HepG2 (cell line): ENCODE measurements around the gene C20orf96. TPM values are rescaled to one million over a fixed set of nuclear protein-coding genes. Genes with fewer than 3 reads are reported as not detected.
A peak's percentile ranks its signal among the peaks of the same experiment; 100 is the strongest.

Experiments used
- BHLHE40 ChIP-seq: IDR thresholded peaks from 2 replicates; pipeline ENCODE4 v1.6.1; 2011; ENCODE audit warnings: low read length, improper control_type of control experiment
- CENPX ChIP-seq: sonication (generic); formaldehyde crosslinking; IDR thresholded peaks from 2 replicates; pipeline ENCODE4 v1.9.0; 2021; ENCODE audit warnings: mild to moderate bottlenecking, missing genetic modification reagents, moderate library complexity
- EEA1 ChIP-seq: sonication (generic); formaldehyde crosslinking; IDR thresholded peaks from 2 replicates; pipeline ENCODE4 v1.5.1; 2020; ENCODE audit warnings: mild to moderate bottlenecking, missing genetic modification reagents, borderline replicate concordance
- MED13 ChIP-seq: sonication (generic); formaldehyde crosslinking; IDR thresholded peaks from 2 replicates; pipeline ENCODE4 v1.5.0; 2020; ENCODE audit warnings: missing genetic modification reagents
- SSRP1 ChIP-seq: IDR thresholded peaks from 2 replicates; pipeline ENCODE4 v1.6.1; 2016; ENCODE audit warnings: control low read depth
- ZNF33B ChIP-seq: sonication (generic); formaldehyde crosslinking; IDR thresholded peaks from 2 replicates; pipeline ENCODE4 v1.5.1; 2020; ENCODE audit warnings: mild to moderate bottlenecking, missing genetic modification reagents
- ZNF468 ChIP-seq: sonication (generic); formaldehyde crosslinking; IDR thresholded peaks from 2 replicates; pipeline ENCODE4 v1.8.0; 2022; ENCODE audit warnings: mild to moderate bottlenecking, moderate library complexity, missing genetic modification reagents
- ZNF547 ChIP-seq: sonication (generic); formaldehyde crosslinking; IDR thresholded peaks from 2 replicates; pipeline ENCODE4 v1.5.1; 2020; ENCODE audit warnings: mild to moderate bottlenecking, missing genetic modification reagents
- ZNF550 ChIP-seq: sonication (generic); formaldehyde crosslinking; IDR thresholded peaks from 2 replicates; pipeline ENCODE4 v1.4.0; 2020; ENCODE audit warnings: mild to moderate bottlenecking, missing genetic modification reagents, borderline replicate concordance
- ZNF788 ChIP-seq: sonication (generic); formaldehyde crosslinking; IDR thresholded peaks from 2 replicates; pipeline ENCODE4 v1.5.0; 2020; ENCODE audit warnings: mild to moderate bottlenecking, missing genetic modification reagents, borderline replicate concordance
- ZNF839 ChIP-seq: sonication (generic); formaldehyde crosslinking; IDR thresholded peaks from 2 replicates; pipeline ENCODE4 v1.4.0; 2020; ENCODE audit warnings: missing genetic modification reagents, mild to moderate bottlenecking, borderline replicate concordance
- polyA plus RNA-seq, 8 experiments: library from polyadenylated mRNA; depleted of rRNA in 3 of 8; stranded (reverse) in 7 of 8; unstranded in 1 of 8; fragments of >200 nt; fragmentation: Illumina TruSeq in 4 of 8; extraction: Trizol in 4 of 8; gene quantifications; 2 replicates each; pipeline versions ENCODE4 v1.2.1 to v1.2.3, GENCODE V29; 2011 to 2016; ENCODE audit warnings: low read depth in 4 of 8, missing spikeins in 1 of 8, mixed read lengths in 1 of 8; ENCODE audit not compliant: insufficient read depth in 1 of 8
- total RNA-seq, 5 experiments: library from RNA; depleted of rRNA; stranded (reverse); fragments of >200 nt; fragmentation: Illumina TruSeq; extraction: Trizol; gene quantifications; 2 replicates each; pipeline ENCODE4 v1.2.3, GENCODE V29; 2016; ENCODE audit warnings: low read depth in 1 of 5
- TF ChIP-seq, protein P1 (sequence below): sonication (generic); formaldehyde crosslinking; IDR thresholded peaks from 2 replicates; pipeline ENCODE4 v1.4.0; 2020; ENCODE audit warnings: low read depth, mild to moderate bottlenecking, missing genetic modification reagents
- TF ChIP-seq, protein P2 (sequence below): sonication (generic); formaldehyde crosslinking; IDR thresholded peaks from 2 replicates; pipeline ENCODE4 v1.5.0; 2020; ENCODE audit warnings: mild to moderate bottlenecking, missing genetic modification reagents
- TF ChIP-seq, protein P3 (sequence below): sonication (generic); formaldehyde crosslinking; IDR thresholded peaks from 2 replicates; pipeline ENCODE4 v1.4.0; 2020; ENCODE audit warnings: missing genetic modification reagents
- TF ChIP-seq, protein P4 (sequence below): sonication (generic); formaldehyde crosslinking; IDR thresholded peaks from 2 replicates; pipeline ENCODE4 v1.5.0; 2020; ENCODE audit warnings: mild to moderate bottlenecking, missing genetic modification reagents
- TF ChIP-seq, protein P5 (sequence below): sonication (generic); formaldehyde crosslinking; IDR thresholded peaks from 2 replicates; pipeline ENCODE4 v1.8.1; 2023; ENCODE audit warnings: missing genetic modification reagents, inconsistent platforms, borderline replicate concordance

C20orf96 gene
- total and polyA plus RNA-seq, 2 of the 13 experiments (the other 11 are each of a cell fraction or from before 2014, with no cell fraction given): 3.8 to 20.6 TPM

DNA sequence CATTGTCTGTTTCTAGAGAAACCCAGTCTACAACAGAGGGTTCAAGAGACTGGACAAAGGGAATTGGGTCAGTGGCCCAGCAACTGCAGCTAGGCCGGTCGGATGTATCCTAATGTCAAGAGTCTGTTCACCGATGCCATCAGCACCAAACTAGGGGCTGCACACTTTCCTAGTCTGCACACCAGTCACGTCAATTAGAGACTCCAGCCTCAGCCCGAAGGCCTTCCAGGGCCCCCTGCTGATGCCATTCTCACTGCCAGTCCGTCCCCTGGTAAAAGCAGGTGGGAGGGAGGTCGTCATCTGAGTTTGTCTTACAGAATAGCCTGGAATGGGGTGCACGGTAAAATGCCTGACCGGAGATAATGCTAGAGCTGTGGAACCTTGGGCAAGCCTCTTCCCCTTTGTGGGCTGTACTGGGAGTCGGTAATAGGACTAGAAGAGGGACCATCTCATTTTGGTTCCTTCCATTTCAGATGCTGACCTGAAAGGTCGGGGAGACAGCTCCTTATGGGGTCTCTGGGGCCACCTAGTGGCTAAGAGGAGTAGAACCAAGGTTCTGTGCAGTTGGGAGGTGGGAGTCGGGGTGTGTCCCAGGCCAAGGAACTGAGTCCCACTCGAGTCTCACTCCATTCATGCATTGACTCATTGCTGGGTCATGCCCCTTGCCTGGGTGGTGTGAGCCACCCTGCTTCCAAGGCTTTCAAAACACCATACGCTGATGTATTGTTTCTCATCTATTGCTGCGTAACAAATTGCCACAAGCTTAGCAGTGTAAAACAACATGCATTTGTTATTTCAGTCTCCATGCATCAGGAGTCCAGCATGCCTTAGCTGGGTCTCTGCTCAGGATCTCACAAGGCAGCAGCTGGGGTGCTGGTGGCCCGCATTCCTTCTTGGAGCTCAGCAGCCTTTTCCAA is 39.9 kb upstream of the C20orf96 start (continued):
- TF ChIP-seq, protein P1, sequence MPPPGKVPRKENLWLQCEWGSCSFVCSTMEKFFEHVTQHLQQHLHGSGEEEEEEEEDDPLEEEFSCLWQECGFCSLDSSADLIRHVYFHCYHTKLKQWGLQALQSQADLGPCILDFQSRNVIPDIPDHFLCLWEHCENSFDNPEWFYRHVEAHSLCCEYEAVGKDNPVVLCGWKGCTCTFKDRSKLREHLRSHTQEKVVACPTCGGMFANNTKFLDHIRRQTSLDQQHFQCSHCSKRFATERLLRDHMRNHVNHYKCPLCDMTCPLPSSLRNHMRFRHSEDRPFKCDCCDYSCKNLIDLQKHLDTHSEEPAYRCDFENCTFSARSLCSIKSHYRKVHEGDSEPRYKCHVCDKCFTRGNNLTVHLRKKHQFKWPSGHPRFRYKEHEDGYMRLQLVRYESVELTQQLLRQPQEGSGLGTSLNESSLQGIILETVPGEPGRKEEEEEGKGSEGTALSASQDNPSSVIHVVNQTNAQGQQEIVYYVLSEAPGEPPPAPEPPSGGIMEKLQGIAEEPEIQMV (CRISPR knock-in tag): peak; percentile 40; the same call in 1 of the 2 replicates
- TF ChIP-seq ZNF550 (no peak), EEA1 (CRISPR knock-in tag) (no peak), ZNF468 (CRISPR knock-in tag) (no peak), SSRP1 (CRISPR knock-in tag) (peak; percentile 69; the same call in 1 of the 2 replicates), MED13 (CRISPR knock-in tag) (no peak), ZNF547 (no peak), ZNF788 (CRISPR knock-in tag) (peak; percentile 45; the same call in 1 of the 2 replicates), CENPX (CRISPR knock-in tag) (no peak), ZNF33B (CRISPR knock-in tag) (no peak), BHLHE40 (no peak), ZNF839 (no peak)
- TF ChIP-seq, protein P2, sequence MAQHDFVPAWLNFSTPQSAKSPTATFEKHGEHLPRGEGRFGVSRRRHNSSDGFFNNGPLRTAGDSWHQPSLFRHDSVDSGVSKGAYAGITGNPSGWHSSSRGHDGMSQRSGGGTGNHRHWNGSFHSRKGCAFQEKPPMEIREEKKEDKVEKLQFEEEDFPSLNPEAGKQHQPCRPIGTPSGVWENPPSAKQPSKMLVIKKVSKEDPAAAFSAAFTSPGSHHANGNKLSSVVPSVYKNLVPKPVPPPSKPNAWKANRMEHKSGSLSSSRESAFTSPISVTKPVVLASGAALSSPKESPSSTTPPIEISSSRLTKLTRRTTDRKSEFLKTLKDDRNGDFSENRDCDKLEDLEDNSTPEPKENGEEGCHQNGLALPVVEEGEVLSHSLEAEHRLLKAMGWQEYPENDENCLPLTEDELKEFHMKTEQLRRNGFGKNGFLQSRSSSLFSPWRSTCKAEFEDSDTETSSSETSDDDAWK: no peak
- TF ChIP-seq, protein P3, sequence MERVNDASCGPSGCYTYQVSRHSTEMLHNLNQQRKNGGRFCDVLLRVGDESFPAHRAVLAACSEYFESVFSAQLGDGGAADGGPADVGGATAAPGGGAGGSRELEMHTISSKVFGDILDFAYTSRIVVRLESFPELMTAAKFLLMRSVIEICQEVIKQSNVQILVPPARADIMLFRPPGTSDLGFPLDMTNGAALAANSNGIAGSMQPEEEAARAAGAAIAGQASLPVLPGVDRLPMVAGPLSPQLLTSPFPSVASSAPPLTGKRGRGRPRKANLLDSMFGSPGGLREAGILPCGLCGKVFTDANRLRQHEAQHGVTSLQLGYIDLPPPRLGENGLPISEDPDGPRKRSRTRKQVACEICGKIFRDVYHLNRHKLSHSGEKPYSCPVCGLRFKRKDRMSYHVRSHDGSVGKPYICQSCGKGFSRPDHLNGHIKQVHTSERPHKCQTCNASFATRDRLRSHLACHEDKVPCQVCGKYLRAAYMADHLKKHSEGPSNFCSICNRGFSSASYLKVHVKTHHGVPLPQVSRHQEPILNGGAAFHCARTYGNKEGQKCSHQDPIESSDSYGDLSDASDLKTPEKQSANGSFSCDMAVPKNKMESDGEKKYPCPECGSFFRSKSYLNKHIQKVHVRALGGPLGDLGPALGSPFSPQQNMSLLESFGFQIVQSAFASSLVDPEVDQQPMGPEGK: no peak; the same call in 1 of the 2 replicates
- TF ChIP-seq, protein P4, sequence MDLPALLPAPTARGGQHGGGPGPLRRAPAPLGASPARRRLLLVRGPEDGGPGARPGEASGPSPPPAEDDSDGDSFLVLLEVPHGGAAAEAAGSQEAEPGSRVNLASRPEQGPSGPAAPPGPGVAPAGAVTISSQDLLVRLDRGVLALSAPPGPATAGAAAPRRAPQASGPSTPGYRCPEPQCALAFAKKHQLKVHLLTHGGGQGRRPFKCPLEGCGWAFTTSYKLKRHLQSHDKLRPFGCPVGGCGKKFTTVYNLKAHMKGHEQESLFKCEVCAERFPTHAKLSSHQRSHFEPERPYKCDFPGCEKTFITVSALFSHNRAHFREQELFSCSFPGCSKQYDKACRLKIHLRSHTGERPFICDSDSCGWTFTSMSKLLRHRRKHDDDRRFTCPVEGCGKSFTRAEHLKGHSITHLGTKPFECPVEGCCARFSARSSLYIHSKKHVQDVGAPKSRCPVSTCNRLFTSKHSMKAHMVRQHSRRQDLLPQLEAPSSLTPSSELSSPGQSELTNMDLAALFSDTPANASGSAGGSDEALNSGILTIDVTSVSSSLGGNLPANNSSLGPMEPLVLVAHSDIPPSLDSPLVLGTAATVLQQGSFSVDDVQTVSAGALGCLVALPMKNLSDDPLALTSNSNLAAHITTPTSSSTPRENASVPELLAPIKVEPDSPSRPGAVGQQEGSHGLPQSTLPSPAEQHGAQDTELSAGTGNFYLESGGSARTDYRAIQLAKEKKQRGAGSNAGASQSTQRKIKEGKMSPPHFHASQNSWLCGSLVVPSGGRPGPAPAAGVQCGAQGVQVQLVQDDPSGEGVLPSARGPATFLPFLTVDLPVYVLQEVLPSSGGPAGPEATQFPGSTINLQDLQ: no peak
- TF ChIP-seq, protein P5, sequence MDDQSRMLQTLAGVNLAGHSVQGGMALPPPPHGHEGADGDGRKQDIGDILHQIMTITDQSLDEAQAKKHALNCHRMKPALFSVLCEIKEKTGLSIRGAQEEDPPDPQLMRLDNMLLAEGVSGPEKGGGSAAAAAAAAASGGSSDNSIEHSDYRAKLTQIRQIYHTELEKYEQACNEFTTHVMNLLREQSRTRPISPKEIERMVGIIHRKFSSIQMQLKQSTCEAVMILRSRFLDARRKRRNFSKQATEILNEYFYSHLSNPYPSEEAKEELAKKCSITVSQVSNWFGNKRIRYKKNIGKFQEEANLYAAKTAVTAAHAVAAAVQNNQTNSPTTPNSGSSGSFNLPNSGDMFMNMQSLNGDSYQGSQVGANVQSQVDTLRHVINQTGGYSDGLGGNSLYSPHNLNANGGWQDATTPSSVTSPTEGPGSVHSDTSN (CRISPR knock-in tag): no peak
